GM10248 (cell line): ENCODE data around the gene DACH1.

Source experiments
- CTCF ChIA-PET: fragments of 300-600 bp; sonication (Branson Sonifier 250); formaldehyde crosslinking; extraction: SDS; loops from one replicate; lab custom pipeline; 2021; ENCODE audit warnings: antibody characterized with exemption; lab: Yijun Ruan, JAX
- POLR2A ChIA-PET: fragments of 350-650 bp; sonication (Branson Sonifier 250); formaldehyde crosslinking; extraction: SDS; loops from one replicate; lab custom pipeline; 2020; ENCODE audit warnings: antibody characterized with exemption; lab: Yijun Ruan, JAX
- DNase-seq: peaks from one replicate; pipeline ENCODE4 v3.0.0; 2012; ENCODE audit errors: extremely low spot score
- CTCF ChIP-seq: IDR thresholded peaks from 2 replicates; pipeline ENCODE4 v1.5.1; 2012; ENCODE audit warnings: mild to moderate bottlenecking, low read depth; ENCODE audit errors: extremely low read depth, missing control alignments, control extremely low read depth

The DACH1 gene

GRCh38 chr13:71448080-71448630 is 418.8 kb downstream of the DACH1 start:
- ChIA-PET CTCF (no interaction called here), POLR2A (no interaction called here)
- no peak for DNase-seq
- TF ChIP-seq CTCF = no peak

GRCh38 chr13:71437704-71438103 is 429.3 kb downstream of the DACH1 start:
- TF ChIP-seq CTCF = no peak
- ChIA-PET CTCF (no interaction called here), POLR2A (no interaction called here)
- DNase-seq = no peak

GRCh38 chr13:71430681-71431080 is 436.3 kb downstream of the DACH1 start:
- no peak for DNase-seq
- ChIA-PET CTCF (interaction anchor here (1.1 kb wide), 1 partner anchor 68 kb away, joined by 3 read pairs; no protein-coding TSS in a partner anchor), POLR2A (no interaction called here)
- no peak for TF ChIP-seq CTCF

GRCh38 chr13:71417205-71417604 is 449.8 kb downstream of the DACH1 start:
- POLR2A ChIA-PET = no interaction called here
- no peak for TF ChIP-seq CTCF

GRCh38 chr13:71412231-71412630 is 454.8 kb downstream of the DACH1 start:
- POLR2A ChIA-PET = interaction anchor here (0.7 kb wide), 1 partner anchor 18 kb away, joined by 7 read pairs; no protein-coding TSS in a partner anchor
- CTCF ChIA-PET = interaction anchor here (1.2 kb wide), 1 partner anchor 40 kb away, joined by 3 read pairs; no protein-coding TSS in a partner anchor
- no peak for TF ChIP-seq CTCF
- DNase-seq = no peak

More at GRCh38 chr13:71417205-71417604, 449.8 kb downstream of the DACH1 start:
- DNase-seq = no peak
- CTCF ChIA-PET = no interaction called here

GRCh38 chr13:71408416-71408815 is 458.6 kb downstream of the DACH1 start:
- ChIA-PET CTCF (interaction anchor here (1.0 kb wide), 2 partner anchors 30 to 646 kb away, joined by 3 read pairs; no protein-coding TSS in a partner anchor), POLR2A (no interaction called here)
- no peak for DNase-seq
- no peak for TF ChIP-seq CTCF
